Neural cell (in vitro differentiated cells): ENCODE measurements around the gene SNRNP200. TPM values are rescaled to one million over a fixed set of nuclear protein-coding genes. Genes with fewer than 3 reads are reported as not detected.

Experiments
- H2AFZ ChIP-seq: fragments of 200-600, 300-800 bp; sonication (generic), shearing (Covaris generic); 2 replicates; pipeline ENCODE4 v1.6.0; 2014; ENCODE audit warnings: low read depth, mild to moderate bottlenecking, antibody characterized with exemption, low read length, moderate library complexity
- H3F3A ChIP-seq: fragments of 200-600 bp; shearing (Covaris generic); 2 replicates; pipeline ENCODE4 v1.6.1; 2016; ENCODE audit warnings: mild to moderate bottlenecking, moderate library complexity, mixed read lengths, antibody characterized with exemption, low read length; ENCODE audit not compliant: insufficient read depth, poor library complexity, severe bottlenecking
- H3K27ac ChIP-seq: fragments of 200-600, 300-800 bp; sonication (generic), shearing (Covaris generic); 2 replicates; pipeline ENCODE4 v1.5.1; 2014; ENCODE audit warnings: mild to moderate bottlenecking, low read length, moderate library complexity
- H3K27me3 ChIP-seq: fragments of 300-800, 200-600 bp; sonication (generic), shearing (Covaris generic); 2 replicates; pipeline ENCODE4 v1.6.0; 2014; ENCODE audit warnings: mild to moderate bottlenecking, low read depth, low read length, moderate library complexity; ENCODE audit not compliant: insufficient read depth
- H3K36me3 ChIP-seq: fragments of 300-800, 200-600 bp; sonication (generic), shearing (Covaris generic); 2 replicates; pipeline ENCODE4 v1.5.1; 2014; ENCODE audit warnings: mild to moderate bottlenecking, antibody characterized with exemption, low read length, moderate library complexity; ENCODE audit not compliant: insufficient read depth
- H3K4me2 ChIP-seq: fragments of 300-800, 200-600 bp; sonication (generic), shearing (Covaris generic); 2 replicates; pipeline ENCODE4 v1.6.0; 2014; ENCODE audit warnings: mild to moderate bottlenecking, low read length
- H3K4me3 ChIP-seq: fragments of 300-800, 200-600 bp; sonication (generic), shearing (Covaris generic); 2 replicates; pipeline ENCODE4 v1.5.1; 2014; ENCODE audit warnings: mild to moderate bottlenecking, low read length, moderate library complexity
- H3K79me2 ChIP-seq: fragments of 200-600 bp; shearing (Covaris generic); replicated peaks from 2 replicates; pipeline ENCODE4 v1.6.0; 2014; ENCODE audit warnings: mild to moderate bottlenecking, low read length, moderate library complexity; ENCODE audit not compliant: insufficient read depth
- H3K9ac ChIP-seq: fragments of 300-800, 200-600 bp; sonication (generic), shearing (Covaris generic); 2 replicates; pipeline ENCODE4 v1.6.1; 2016; ENCODE audit warnings: mild to moderate bottlenecking, low read length, mixed read lengths
- H3K9me2 ChIP-seq: fragments of 200-600 bp; shearing (Covaris generic); 2 replicates; pipeline ENCODE4 v1.6.1; 2016; ENCODE audit warnings: mild to moderate bottlenecking, low read length, mixed read lengths; ENCODE audit not compliant: insufficient read depth
- H3K9me3 ChIP-seq: fragments of 200-600, 300-800 bp; sonication (generic), shearing (Covaris generic); 2 replicates; pipeline ENCODE4 v1.6.1; 2016; ENCODE audit warnings: mild to moderate bottlenecking, mixed run types, low read length, moderate library complexity, mixed read lengths
- H4K20me1 ChIP-seq: fragments of 200-600 bp; shearing (Covaris generic); 2 replicates; pipeline ENCODE4 v1.6.1; 2016; ENCODE audit warnings: mild to moderate bottlenecking, mixed run types; ENCODE audit not compliant: insufficient read depth
- CTCF ChIP-seq: fragments of 450-650 bp; IDR thresholded peaks from 2 replicates; pipeline ENCODE4 v1.5.1; 2014; ENCODE audit warnings: antibody characterized with exemption, mild to moderate bottlenecking, moderate library complexity; ENCODE audit not compliant: poor library complexity, severe bottlenecking
- EP300 ChIP-seq: fragments of 450-650 bp; conservative IDR thresholded peaks from 2 replicates; pipeline ENCODE4 v1.6.1; 2014; ENCODE audit warnings: antibody characterized with exemption, mild to moderate bottlenecking, moderate library complexity; ENCODE audit not compliant: poor library complexity, severe bottlenecking
- EZH2 ChIP-seq: fragments of 200-600, 300-800 bp; shearing (Covaris generic), sonication (generic); IDR thresholded peaks from 2 replicates; pipeline ENCODE4 v1.6.1; 2014; ENCODE audit warnings: antibody characterized with exemption, low read length, borderline replicate concordance, mild to moderate bottlenecking; ENCODE audit not compliant: insufficient read depth, poor library complexity, severe bottlenecking
- MXI1 ChIP-seq: fragments of 450-650 bp; conservative IDR thresholded peaks from 2 replicates; pipeline ENCODE4 v1.6.1; 2014; ENCODE audit warnings: antibody characterized with exemption, mild to moderate bottlenecking; ENCODE audit not compliant: poor library complexity, severe bottlenecking
- POLR2AphosphoS5 ChIP-seq: IDR thresholded peaks from 2 replicates; pipeline ENCODE4 v1.6.1; 2012
- RAD21 ChIP-seq: fragments of 450-650 bp; conservative IDR thresholded peaks from 2 replicates; pipeline ENCODE4 v1.6.1; 2014; ENCODE audit warnings: antibody characterized with exemption, mild to moderate bottlenecking, moderate library complexity
- SMC3 ChIP-seq: fragments of 450-650 bp; conservative IDR thresholded peaks from 2 replicates; pipeline ENCODE4 v1.6.1; 2014; ENCODE audit warnings: antibody characterized with exemption, mild to moderate bottlenecking, moderate library complexity; ENCODE audit not compliant: poor library complexity
- TAF1 ChIP-seq: IDR thresholded peaks from 2 replicates; pipeline ENCODE4 v1.6.1; 2012; ENCODE audit warnings: low read depth
- polyA plus RNA-seq: library from polyadenylated mRNA; depleted of rRNA; stranded (reverse); fragments of >200 nt; gene quantifications from 2 replicates; pipeline ENCODE4 v1.2.3, GENCODE V29; 2014
- TF ChIP-seq, protein P1 (sequence below): IDR thresholded peaks from 2 replicates; pipeline ENCODE4 v1.6.1; 2012; ENCODE audit warnings: borderline replicate concordance

The SNRNP200 gene
- polyA plus RNA-seq, 1 donor from 2014 or later = 70.4 TPM

GRCh38 chr2:96344011-96344410 lies 38.7 kb upstream of the SNRNP200 start:
- Histone ChIP-seq H3K4me2 (no peak overlapping the region), H3K36me3 (no peaks in the 10 kb centered on the region), H3K9me3 (no peaks in the 10 kb centered on the region), H2AFZ (no peak overlapping the region), H3K27ac (no peak overlapping the region), H3K27me3 (no peaks in the 10 kb centered on the region), H3K79me2 (no peaks in the 10 kb centered on the region), H3K4me3 (no peak overlapping the region), H3K9ac (no peak overlapping the region), H3K9me2 (no peaks in the 10 kb centered on the region), H4K20me1 (no peaks in the 10 kb centered on the region), H3F3A (no peaks in the 10 kb centered on the region)
- no peak for TF ChIP-seq CTCF
- TF ChIP-seq MXI1 = no peak
- TF ChIP-seq TAF1 = no peak
- no peak for TF ChIP-seq POLR2AphosphoS5
- no peak for TF ChIP-seq SMC3
- TF ChIP-seq EZH2 = no peak
- no peak for TF ChIP-seq RAD21
- no peak for TF ChIP-seq EP300
- TF ChIP-seq, protein P1, sequence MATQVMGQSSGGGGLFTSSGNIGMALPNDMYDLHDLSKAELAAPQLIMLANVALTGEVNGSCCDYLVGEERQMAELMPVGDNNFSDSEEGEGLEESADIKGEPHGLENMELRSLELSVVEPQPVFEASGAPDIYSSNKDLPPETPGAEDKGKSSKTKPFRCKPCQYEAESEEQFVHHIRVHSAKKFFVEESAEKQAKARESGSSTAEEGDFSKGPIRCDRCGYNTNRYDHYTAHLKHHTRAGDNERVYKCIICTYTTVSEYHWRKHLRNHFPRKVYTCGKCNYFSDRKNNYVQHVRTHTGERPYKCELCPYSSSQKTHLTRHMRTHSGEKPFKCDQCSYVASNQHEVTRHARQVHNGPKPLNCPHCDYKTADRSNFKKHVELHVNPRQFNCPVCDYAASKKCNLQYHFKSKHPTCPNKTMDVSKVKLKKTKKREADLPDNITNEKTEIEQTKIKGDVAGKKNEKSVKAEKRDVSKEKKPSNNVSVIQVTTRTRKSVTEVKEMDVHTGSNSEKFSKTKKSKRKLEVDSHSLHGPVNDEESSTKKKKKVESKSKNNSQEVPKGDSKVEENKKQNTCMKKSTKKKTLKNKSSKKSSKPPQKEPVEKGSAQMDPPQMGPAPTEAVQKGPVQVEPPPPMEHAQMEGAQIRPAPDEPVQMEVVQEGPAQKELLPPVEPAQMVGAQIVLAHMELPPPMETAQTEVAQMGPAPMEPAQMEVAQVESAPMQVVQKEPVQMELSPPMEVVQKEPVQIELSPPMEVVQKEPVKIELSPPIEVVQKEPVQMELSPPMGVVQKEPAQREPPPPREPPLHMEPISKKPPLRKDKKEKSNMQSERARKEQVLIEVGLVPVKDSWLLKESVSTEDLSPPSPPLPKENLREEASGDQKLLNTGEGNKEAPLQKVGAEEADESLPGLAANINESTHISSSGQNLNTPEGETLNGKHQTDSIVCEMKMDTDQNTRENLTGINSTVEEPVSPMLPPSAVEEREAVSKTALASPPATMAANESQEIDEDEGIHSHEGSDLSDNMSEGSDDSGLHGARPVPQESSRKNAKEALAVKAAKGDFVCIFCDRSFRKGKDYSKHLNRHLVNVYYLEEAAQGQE = no peak

- Histone ChIP-seq H3K9me2 (no peaks in the 10 kb centered on the region), H3F3A (no peaks in the 10 kb centered on the region), H4K20me1 (no peaks in the 10 kb centered on the region), H3K36me3 (no peaks in the 10 kb centered on the region), H3K27me3 (no peaks in the 10 kb centered on the region), H3K9me3 (no peaks in the 10 kb centered on the region), H3K4me3 (no peak overlapping the region), H2AFZ (no peak overlapping the region), H3K4me2 (no peak overlapping the region), H3K9ac (no peak overlapping the region), H3K27ac (no peak overlapping the region), H3K79me2 (peaks cover 1% of the 10 kb centered on the region)
- TF ChIP-seq EZH2 (no peak), TAF1 (no peak), RAD21 (no peak), MXI1 (no peak), CTCF (no peak), EP300 (no peak), POLR2AphosphoS5 (no peak), SMC3 (no peak)
- TF ChIP-seq, protein P1 = no peak
These were observed 36.7 kb upstream of the SNRNP200 start for GRCh38 chr2:96342085-96342484.
